HEK293 (cell line): Measurements from ENCODE around the gene TPBGL.

Source experiments
- CTCF ChIA-PET: fragments of 350-600 bp; formaldehyde crosslinking; extraction: SDS; loops from one replicate; lab custom pipeline; 2021; ENCODE audit warnings: antibody characterized with exemption; lab: Yijun Ruan, JAX
- POLR2A ChIA-PET: fragments of 300-600 bp; formaldehyde crosslinking; extraction: SDS; loops from one replicate; lab custom pipeline; 2020; ENCODE audit warnings: antibody characterized with exemption, inconsistent platforms; lab: Yijun Ruan, JAX
- H3K27ac ChIP-seq: fragments of 200-500 bp; sonication (Bioruptor generic); 2 replicates; pipeline ENCODE4 v1.5.1; 2014; ENCODE audit warnings: low read depth, low read length, control low read depth, inconsistent platforms; ENCODE audit errors: extremely low read depth
- H3K36me3 ChIP-seq, 2 experiments: fragments of 200-500 bp in 1 of 2; sonication (Bioruptor generic) in 1 of 2; 1 replicate in 1 of 2; 2 replicates in 1 of 2; pipeline ENCODE4 v1.5.1; 2014 to 2017; ENCODE audit warnings: inconsistent platforms in 2 of 2, low read length in 2 of 2; ENCODE audit not compliant: control insufficient read depth in 2 of 2, insufficient read depth in 1 of 2
- H3K4me1 ChIP-seq: fragments of 200-500 bp; sonication (Bioruptor generic); 2 replicates; pipeline ENCODE4 v1.5.1; 2014; ENCODE audit warnings: mild to moderate bottlenecking, low read length, inconsistent platforms; ENCODE audit not compliant: control insufficient read depth, insufficient read depth
- H3K4me3 ChIP-seq: 2 replicates; pipeline ENCODE4 v1.5.1; 2011; ENCODE audit warnings: low read depth, mild to moderate bottlenecking, control low read depth, low read length, moderate library complexity
- H3K9me3 ChIP-seq: fragments of 200-500 bp; sonication (Bioruptor generic); 2 replicates; pipeline ENCODE4 v1.5.1; 2014; ENCODE audit warnings: low read depth, low read length, inconsistent platforms; ENCODE audit not compliant: control insufficient read depth, insufficient read depth
- BCL11B ChIP-seq: fragments of 450-650 bp; formaldehyde crosslinking; IDR thresholded peaks from 2 replicates; pipeline ENCODE4 v1.5.1; 2016; ENCODE audit warnings: low read depth, missing biosample characterization, missing genetic modification characterization
- FEZF1 ChIP-seq: fragments of 450-650 bp; formaldehyde crosslinking; IDR thresholded peaks from 2 replicates; pipeline ENCODE4 v1.5.1; 2016; ENCODE audit warnings: missing biosample characterization, missing genetic modification characterization
- IKZF3 ChIP-seq: fragments of 450-650 bp; IDR thresholded peaks from 2 replicates; pipeline ENCODE4 v1.5.0; 2018; ENCODE audit warnings: missing biosample characterization, mild to moderate bottlenecking, missing genetic modification characterization, moderate library complexity
- KLF16 ChIP-seq: fragments of 450-650 bp; formaldehyde crosslinking; IDR thresholded peaks from 2 replicates; pipeline ENCODE4 v1.5.1; 2017; ENCODE audit warnings: missing biosample characterization, missing genetic modification characterization
- KLF8 ChIP-seq: fragments of 450-650 bp; formaldehyde crosslinking; IDR thresholded peaks from 2 replicates; pipeline ENCODE4 v1.5.1; 2016; ENCODE audit warnings: missing biosample characterization, missing genetic modification characterization
- SP2 ChIP-seq: fragments of 450-650 bp; formaldehyde crosslinking; IDR thresholded peaks from 2 replicates; pipeline ENCODE4 v1.5.1; 2016; ENCODE audit warnings: missing biosample characterization, missing genetic modification characterization
- TCF7L2 ChIP-seq: IDR thresholded peaks from 2 replicates; pipeline ENCODE4 v1.6.1; 2011; ENCODE audit warnings: low read depth, mild to moderate bottlenecking, inconsistent platforms, low read length, moderate library complexity, borderline replicate concordance
- TRIM28 ChIP-seq: IDR thresholded peaks from 2 replicates; pipeline ENCODE4 v1.6.1; 2011; ENCODE audit warnings: low read length, control low read depth, borderline replicate concordance
- ZNF140 ChIP-seq: fragments of 450-650 bp; formaldehyde crosslinking; IDR thresholded peaks from 2 replicates; pipeline ENCODE4 v1.5.1; 2016; ENCODE audit warnings: missing biosample characterization, missing genetic modification characterization
- ZNF202 ChIP-seq: fragments of 450-650 bp; formaldehyde crosslinking; IDR thresholded peaks from 2 replicates; pipeline ENCODE4 v1.5.1; 2016; ENCODE audit warnings: missing biosample characterization, missing genetic modification characterization, borderline replicate concordance
- ZNF214 ChIP-seq: fragments of 450-650 bp; formaldehyde crosslinking; IDR thresholded peaks from 2 replicates; pipeline ENCODE4 v1.5.1; 2017; ENCODE audit warnings: missing biosample characterization, mild to moderate bottlenecking, missing genetic modification characterization, borderline replicate concordance
- ZNF266 ChIP-seq: fragments of 450-650 bp; formaldehyde crosslinking; IDR thresholded peaks from 2 replicates; pipeline ENCODE4 v1.5.1; 2016; ENCODE audit warnings: missing biosample characterization, missing genetic modification characterization, low read depth
- ZNF302 ChIP-seq: fragments of 450-650 bp; formaldehyde crosslinking; IDR thresholded peaks from 2 replicates; pipeline ENCODE4 v1.5.1; 2016; ENCODE audit warnings: missing biosample characterization, missing genetic modification characterization, low read depth
- ZNF311 ChIP-seq: fragments of 450-650 bp; formaldehyde crosslinking; IDR thresholded peaks from 2 replicates; pipeline ENCODE4 v1.5.1; 2017; ENCODE audit warnings: missing biosample characterization, missing genetic modification characterization, borderline replicate concordance
- ZNF324 ChIP-seq: fragments of 450-650 bp; formaldehyde crosslinking; IDR thresholded peaks from 2 replicates; pipeline ENCODE4 v1.5.1; 2016; ENCODE audit warnings: missing biosample characterization, missing genetic modification characterization
- ZNF521 ChIP-seq: fragments of 450-650 bp; formaldehyde crosslinking; IDR thresholded peaks from 2 replicates; pipeline ENCODE4 v1.5.1; 2017; ENCODE audit warnings: missing biosample characterization, mild to moderate bottlenecking, missing genetic modification characterization
- ZNF776 ChIP-seq: fragments of 450-650 bp; formaldehyde crosslinking; IDR thresholded peaks from 2 replicates; pipeline ENCODE4 v1.5.0; 2017; ENCODE audit warnings: missing biosample characterization, missing genetic modification characterization, borderline replicate concordance
- TF ChIP-seq, protein P1 (sequence below): fragments of 450-650 bp; formaldehyde crosslinking; IDR thresholded peaks from 2 replicates; pipeline ENCODE4 v1.5.1; 2016; ENCODE audit warnings: missing biosample characterization, missing genetic modification characterization, borderline replicate concordance
- TF ChIP-seq, protein P2 (sequence below): fragments of 450-650 bp; formaldehyde crosslinking; IDR thresholded peaks from 2 replicates; pipeline ENCODE4 v1.5.1; 2017; ENCODE audit warnings: missing biosample characterization, missing genetic modification characterization
- TF ChIP-seq, protein P3 (sequence below): fragments of 450-650 bp; formaldehyde crosslinking; IDR thresholded peaks from 2 replicates; pipeline ENCODE4 v1.5.1; 2016; ENCODE audit warnings: missing biosample characterization, missing genetic modification characterization
- TF ChIP-seq, protein P4 (sequence below): fragments of 450-650 bp; formaldehyde crosslinking; IDR thresholded peaks from 2 replicates; pipeline ENCODE4 v1.5.1; 2016; ENCODE audit warnings: missing biosample characterization, missing genetic modification characterization

Gene TPBGL

DNA sequence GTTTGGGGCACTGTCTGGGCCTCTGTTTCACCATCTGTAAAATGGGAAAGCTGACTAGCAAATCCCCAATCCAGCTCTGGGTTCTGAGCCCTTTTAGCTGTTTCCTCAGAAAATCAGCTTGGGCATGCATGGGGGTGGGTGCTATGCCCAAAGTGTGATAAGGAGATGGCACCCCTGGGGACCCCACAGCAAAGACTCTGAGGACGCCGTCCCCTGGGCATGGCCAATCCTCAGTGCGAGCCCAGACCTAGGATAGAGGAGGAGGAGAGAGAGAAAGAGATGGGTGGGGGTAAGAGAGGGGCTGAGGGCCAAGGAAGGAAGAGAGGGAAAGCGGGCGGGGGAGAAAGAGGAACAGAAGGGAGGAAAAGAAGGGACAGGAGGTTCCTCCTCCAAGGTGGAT, 31.8 kb downstream of the TPBGL start:
- ChIA-PET CTCF (interaction anchor here (0.9 to 4.0 kb wide), 3 partner anchors 8 to 112 kb away, joined by 3 to 20 read pairs (median 19); no protein-coding TSS in a partner anchor), POLR2A (no interaction called here)
- Histone ChIP-seq H3K36me3 (peaks cover 0 to 11% of the 10 kb centered on the region in 2 experiments; a peak in 1 of 3 replicates), H3K27ac (no peak overlapping the region), H3K9me3 (no peaks in the 10 kb centered on the region), H3K4me1 (no peaks in the 10 kb centered on the region), H3K4me3 (no peak overlapping the region)
- TF ChIP-seq ZNF302 (tag by site-specific recombination) (no peak), TCF7L2 (no peak), ZNF266 (no peak), ZNF311 (tag by site-specific recombination) (no peak)
- TF ChIP-seq, protein P1, sequence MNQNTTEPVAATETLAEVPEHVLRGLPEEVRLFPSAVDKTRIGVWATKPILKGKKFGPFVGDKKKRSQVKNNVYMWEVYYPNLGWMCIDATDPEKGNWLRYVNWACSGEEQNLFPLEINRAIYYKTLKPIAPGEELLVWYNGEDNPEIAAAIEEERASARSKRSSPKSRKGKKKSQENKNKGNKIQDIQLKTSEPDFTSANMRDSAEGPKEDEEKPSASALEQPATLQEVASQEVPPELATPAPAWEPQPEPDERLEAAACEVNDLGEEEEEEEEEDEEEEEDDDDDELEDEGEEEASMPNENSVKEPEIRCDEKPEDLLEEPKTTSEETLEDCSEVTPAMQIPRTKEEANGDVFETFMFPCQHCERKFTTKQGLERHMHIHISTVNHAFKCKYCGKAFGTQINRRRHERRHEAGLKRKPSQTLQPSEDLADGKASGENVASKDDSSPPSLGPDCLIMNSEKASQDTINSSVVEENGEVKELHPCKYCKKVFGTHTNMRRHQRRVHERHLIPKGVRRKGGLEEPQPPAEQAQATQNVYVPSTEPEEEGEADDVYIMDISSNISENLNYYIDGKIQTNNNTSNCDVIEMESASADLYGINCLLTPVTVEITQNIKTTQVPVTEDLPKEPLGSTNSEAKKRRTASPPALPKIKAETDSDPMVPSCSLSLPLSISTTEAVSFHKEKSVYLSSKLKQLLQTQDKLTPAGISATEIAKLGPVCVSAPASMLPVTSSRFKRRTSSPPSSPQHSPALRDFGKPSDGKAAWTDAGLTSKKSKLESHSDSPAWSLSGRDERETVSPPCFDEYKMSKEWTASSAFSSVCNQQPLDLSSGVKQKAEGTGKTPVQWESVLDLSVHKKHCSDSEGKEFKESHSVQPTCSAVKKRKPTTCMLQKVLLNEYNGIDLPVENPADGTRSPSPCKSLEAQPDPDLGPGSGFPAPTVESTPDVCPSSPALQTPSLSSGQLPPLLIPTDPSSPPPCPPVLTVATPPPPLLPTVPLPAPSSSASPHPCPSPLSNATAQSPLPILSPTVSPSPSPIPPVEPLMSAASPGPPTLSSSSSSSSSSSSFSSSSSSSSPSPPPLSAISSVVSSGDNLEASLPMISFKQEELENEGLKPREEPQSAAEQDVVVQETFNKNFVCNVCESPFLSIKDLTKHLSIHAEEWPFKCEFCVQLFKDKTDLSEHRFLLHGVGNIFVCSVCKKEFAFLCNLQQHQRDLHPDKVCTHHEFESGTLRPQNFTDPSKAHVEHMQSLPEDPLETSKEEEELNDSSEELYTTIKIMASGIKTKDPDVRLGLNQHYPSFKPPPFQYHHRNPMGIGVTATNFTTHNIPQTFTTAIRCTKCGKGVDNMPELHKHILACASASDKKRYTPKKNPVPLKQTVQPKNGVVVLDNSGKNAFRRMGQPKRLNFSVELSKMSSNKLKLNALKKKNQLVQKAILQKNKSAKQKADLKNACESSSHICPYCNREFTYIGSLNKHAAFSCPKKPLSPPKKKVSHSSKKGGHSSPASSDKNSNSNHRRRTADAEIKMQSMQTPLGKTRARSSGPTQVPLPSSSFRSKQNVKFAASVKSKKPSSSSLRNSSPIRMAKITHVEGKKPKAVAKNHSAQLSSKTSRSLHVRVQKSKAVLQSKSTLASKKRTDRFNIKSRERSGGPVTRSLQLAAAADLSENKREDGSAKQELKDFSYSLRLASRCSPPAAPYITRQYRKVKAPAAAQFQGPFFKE (tag by site-specific recombination), result no peak

DNA sequence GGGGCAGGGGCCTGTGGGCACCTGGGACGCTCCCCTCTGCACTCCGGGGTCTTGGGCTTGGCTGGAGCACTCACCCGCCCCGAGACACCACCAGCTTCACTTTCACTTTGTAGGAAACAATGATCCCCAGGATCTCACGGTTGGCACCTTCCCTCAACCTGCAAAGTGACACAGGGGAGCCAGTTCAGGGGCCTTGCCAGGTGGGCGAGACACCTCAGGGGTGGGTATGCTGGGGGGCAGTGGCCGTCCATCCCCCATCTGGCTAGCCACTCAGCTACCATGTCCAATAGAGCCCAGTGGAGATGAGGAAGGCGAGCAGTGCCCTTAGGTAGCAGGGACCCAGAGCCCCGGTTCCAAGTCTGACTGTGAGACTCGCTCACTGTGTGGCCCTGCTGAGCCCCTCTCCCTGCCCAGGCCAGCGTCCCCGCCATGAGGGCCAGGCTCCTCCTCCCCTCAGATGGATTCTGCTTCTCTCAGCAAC, 32.3 kb downstream of the TPBGL start:
- ChIA-PET CTCF (interaction anchor here (0.9 to 4.0 kb wide), 2 partner anchors 13 to 111 kb away, joined by 3 to 19 read pairs; no protein-coding TSS in a partner anchor), POLR2A (interaction anchor here (0.6 kb wide), 1 partner anchor 221 kb away, joined by 3 read pairs; no protein-coding TSS in a partner anchor)
- H3K9me3 ChIP-seq, result no peaks in the 10 kb centered on the region
- no peak overlapping the region for H3K4me3 ChIP-seq
- H3K27ac ChIP-seq, result no peak overlapping the region
- peaks cover 0 to 16% of the 10 kb centered on the region in 2 experiments; a peak in 1 of 3 replicates for H3K36me3 ChIP-seq
- H3K4me1 ChIP-seq, result no peaks in the 10 kb centered on the region
- TF ChIP-seq, protein P2, sequence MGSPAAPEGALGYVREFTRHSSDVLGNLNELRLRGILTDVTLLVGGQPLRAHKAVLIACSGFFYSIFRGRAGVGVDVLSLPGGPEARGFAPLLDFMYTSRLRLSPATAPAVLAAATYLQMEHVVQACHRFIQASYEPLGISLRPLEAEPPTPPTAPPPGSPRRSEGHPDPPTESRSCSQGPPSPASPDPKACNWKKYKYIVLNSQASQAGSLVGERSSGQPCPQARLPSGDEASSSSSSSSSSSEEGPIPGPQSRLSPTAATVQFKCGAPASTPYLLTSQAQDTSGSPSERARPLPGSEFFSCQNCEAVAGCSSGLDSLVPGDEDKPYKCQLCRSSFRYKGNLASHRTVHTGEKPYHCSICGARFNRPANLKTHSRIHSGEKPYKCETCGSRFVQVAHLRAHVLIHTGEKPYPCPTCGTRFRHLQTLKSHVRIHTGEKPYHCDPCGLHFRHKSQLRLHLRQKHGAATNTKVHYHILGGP (tag by site-specific recombination), result no peak
- TF ChIP-seq ZNF324 (tag by site-specific recombination), result no peak
- no peak for TF ChIP-seq ZNF202 (tag by site-specific recombination)
- TF ChIP-seq ZNF214 (tag by site-specific recombination), result no peak
- TF ChIP-seq ZNF311 (tag by site-specific recombination), result no peak
- no peak for TF ChIP-seq KLF8 (tag by site-specific recombination)
- no peak for TF ChIP-seq ZNF140 (tag by site-specific recombination)
- TF ChIP-seq, protein P3, sequence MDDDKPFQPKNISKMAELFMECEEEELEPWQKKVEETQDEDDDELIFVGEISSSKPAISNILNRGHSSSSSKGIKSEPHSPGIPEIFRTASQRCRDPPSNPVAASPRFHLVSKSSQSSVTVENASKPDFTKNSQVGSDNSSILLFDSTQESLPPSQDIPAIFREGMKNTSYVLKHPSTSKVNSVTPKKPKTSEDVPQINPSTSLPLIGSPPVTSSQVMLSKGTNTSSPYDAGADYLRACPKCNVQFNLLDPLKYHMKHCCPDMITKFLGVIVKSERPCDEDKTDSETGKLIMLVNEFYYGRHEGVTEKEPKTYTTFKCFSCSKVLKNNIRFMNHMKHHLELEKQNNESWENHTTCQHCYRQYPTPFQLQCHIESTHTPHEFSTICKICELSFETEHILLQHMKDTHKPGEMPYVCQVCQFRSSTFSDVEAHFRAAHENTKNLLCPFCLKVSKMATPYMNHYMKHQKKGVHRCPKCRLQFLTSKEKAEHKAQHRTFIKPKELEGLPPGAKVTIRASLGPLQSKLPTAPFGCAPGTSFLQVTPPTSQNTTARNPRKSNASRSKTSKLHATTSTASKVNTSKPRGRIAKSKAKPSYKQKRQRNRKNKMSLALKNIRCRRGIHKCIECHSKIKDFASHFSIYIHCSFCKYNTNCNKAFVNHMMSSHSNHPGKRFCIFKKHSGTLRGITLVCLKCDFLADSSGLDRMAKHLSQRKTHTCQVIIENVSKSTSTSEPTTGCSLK (tag by site-specific recombination), result no peak
- no peak for TF ChIP-seq KLF16 (tag by site-specific recombination)
- no peak for TF ChIP-seq IKZF3 (tag by site-specific recombination)
- no peak for TF ChIP-seq FEZF1 (tag by site-specific recombination)
- TF ChIP-seq SP2 (tag by site-specific recombination), result no peak
- TF ChIP-seq BCL11B (tag by site-specific recombination), result no peak
- TF ChIP-seq, protein P4, sequence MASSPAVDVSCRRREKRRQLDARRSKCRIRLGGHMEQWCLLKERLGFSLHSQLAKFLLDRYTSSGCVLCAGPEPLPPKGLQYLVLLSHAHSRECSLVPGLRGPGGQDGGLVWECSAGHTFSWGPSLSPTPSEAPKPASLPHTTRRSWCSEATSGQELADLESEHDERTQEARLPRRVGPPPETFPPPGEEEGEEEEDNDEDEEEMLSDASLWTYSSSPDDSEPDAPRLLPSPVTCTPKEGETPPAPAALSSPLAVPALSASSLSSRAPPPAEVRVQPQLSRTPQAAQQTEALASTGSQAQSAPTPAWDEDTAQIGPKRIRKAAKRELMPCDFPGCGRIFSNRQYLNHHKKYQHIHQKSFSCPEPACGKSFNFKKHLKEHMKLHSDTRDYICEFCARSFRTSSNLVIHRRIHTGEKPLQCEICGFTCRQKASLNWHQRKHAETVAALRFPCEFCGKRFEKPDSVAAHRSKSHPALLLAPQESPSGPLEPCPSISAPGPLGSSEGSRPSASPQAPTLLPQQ (tag by site-specific recombination), result no peak
- TF ChIP-seq ZNF776, result no peak
- no peak for TF ChIP-seq ZNF521 (tag by site-specific recombination)
- TF ChIP-seq TRIM28, result no peak
